DND-41 (cell line): ENCODE results near the gene CLCA2.

Source experiments
- CTCF ChIP-seq: IDR thresholded peaks from 2 replicates; pipeline ENCODE4 v1.5.1; 2012; ENCODE audit warnings: borderline replicate concordance, low read length, moderate library complexity, mild to moderate bottlenecking; ENCODE audit not compliant: poor library complexity, severe bottlenecking; ENCODE audit errors: extremely low read depth
- EZH2 ChIP-seq: IDR thresholded peaks from 3 replicates; pipeline ENCODE4 v1.6.1; 2012; ENCODE audit warnings: borderline replicate concordance, low read depth, mild to moderate bottlenecking, moderate library complexity, low read length, inconsistent platforms; ENCODE audit not compliant: severe bottlenecking

GRCh38 chr1:86481966-86482365 is 58.0 kb downstream of the CLCA2 start:
- no peak for TF ChIP-seq EZH2
- no peak for TF ChIP-seq CTCF
